Measurements from ENCODE around the gene PTGDS.

Gene PTGDS

DNA sequence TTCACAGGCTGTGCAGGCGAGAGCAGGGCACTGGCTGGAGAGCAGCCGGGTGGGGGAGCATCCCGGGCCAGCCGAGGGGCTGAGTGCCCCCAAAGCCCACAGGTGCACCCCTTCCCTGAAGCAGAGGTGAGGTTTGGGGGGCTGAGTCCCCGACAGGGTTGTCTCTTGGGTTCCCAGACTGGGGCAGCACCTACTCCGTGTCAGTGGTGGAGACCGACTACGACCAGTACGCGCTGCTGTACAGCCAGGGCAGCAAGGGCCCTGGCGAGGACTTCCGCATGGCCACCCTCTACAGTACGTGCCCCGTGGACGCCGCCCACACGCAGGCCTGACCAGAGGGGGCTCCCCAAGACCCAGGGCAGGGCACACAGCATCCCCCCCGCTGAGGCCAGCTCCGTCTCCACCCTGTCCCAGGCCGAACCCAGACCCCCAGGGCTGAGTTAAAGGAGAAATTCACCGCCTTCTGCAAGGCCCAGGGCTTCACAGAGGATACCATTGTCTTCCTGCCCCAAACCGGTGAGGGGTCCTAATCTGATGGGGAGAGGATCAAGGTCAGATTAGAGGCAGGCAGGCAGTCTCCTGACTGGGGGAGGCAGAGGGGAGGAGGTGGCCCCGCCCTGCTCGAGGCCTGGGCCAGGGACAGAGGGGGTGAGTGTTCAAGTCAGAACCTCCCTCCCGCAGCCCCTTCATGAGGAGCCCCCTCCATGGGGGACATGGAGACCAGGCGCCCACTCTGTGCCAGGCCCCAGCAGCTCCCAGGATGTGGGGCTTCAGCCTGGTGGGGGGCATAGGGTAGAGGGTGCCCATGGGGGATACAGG, 2.7 kb downstream of the PTGDS start:
- Histone ChIP-seq H3K79me1 (ENCODE audit: low read length) (no peaks in the 10 kb centered on the region), H3K79me2 (ENCODE audit: control insufficient read depth, insufficient read depth, low read length, poor library complexity) (no peaks in the 10 kb centered on the region), H4K12ac (ENCODE audit: low read depth, low read length) (no peak overlapping the region), H4K8ac (ENCODE audit: low read depth, low read length) (no peak overlapping the region), H2BK5ac (ENCODE audit: low read depth, low read length, poor library complexity) (no peak overlapping the region), H3K4me2 (ENCODE audit: low read length) (no peak overlapping the region), H3K4me1 (ENCODE audit: control insufficient read depth in 1 of 2, insufficient read depth in 2 of 2, low read length in 2 of 2) (peaks cover 1 to 6% of the 10 kb centered on the region in 2 experiments), H3K14ac (ENCODE audit: low read length) (no peak overlapping the region), H3K23ac (ENCODE audit: low read length) (no peak overlapping the region), H3K4me3 (ENCODE audit: low read depth, low read length) (no peak overlapping the region), H3K18ac (ENCODE audit: low read length) (no peak overlapping the region), H3K9ac (ENCODE audit: low read length) (no peak overlapping the region), H4K91ac (ENCODE audit: low read depth, low read length) (no peak overlapping the region), H3K4ac (ENCODE audit: low read depth, low read length) (no peak overlapping the region), H2BK120ac (ENCODE audit: insufficient read depth, low read length, poor library complexity) (no peak overlapping the region), H3K27me3 (ENCODE audit: insufficient read depth, low read length) (no peaks in the 10 kb centered on the region), H3K9me3 (ENCODE audit: insufficient read depth, low read depth, low read length) (peaks cover 5% of the 10 kb centered on the region), H3K27ac (ENCODE audit: low read depth, low read length) (no peak overlapping the region), H2AFZ (ENCODE audit: insufficient read depth, low read length, poor library complexity) (no peak overlapping the region), H2AK5ac (ENCODE audit: low read length) (no peak overlapping the region), H2BK12ac (ENCODE audit: low read length) (no peak overlapping the region), H3K36me3 (ENCODE audit: control insufficient read depth in 1 of 2, insufficient read depth in 2 of 2, low read length in 2 of 2) (no peaks in the 10 kb centered on the region)
- WGBS (ENCODE audit: extremely low coverage, insufficient coverage, insufficient read length), result no CpG with 5 or more reads among the region's 26 CpGs
- no peak for DNase-seq

DNA sequence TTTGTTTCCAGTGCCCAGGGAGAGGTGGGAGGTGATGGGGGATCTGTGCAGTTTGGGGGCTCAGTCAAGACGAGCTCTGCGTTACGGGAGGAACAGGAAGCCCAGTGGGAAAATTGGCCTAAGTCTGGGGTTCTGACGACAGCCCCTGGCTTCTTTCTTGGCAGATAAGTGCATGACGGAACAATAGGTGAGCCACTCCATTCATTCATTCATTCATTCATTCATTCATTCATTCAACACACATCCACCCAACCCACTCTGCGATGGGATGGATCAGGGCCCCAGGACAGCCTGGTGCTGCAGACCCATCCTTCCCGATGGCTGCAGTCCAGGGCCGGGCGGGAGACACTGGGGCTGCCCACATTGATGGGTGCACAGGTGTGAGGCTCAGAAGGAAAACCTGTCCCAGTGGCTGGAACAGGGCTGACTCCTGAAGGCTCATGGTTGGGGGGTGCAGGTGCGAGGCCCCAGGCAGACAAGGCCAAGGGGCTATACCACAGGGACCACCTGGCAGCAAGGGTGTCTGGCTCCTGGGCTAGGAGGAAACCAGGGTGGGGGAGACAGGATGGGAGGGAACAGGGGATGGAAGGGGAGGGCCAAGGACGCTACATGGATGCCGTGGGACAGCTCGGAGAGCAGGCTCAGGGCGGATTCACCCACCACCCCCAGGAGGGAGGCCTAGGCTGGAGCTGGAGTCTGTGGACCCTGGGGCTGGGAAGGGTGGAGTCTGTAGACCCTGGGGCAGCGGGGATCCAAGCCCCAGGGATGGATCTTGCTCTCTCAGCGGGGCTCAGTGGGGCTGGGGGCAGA, 3.6 kb downstream of the PTGDS start:
- Histone ChIP-seq H4K12ac (ENCODE audit: low read depth, low read length) (no peak overlapping the region), H3K18ac (ENCODE audit: low read length) (no peak overlapping the region)

DNA sequence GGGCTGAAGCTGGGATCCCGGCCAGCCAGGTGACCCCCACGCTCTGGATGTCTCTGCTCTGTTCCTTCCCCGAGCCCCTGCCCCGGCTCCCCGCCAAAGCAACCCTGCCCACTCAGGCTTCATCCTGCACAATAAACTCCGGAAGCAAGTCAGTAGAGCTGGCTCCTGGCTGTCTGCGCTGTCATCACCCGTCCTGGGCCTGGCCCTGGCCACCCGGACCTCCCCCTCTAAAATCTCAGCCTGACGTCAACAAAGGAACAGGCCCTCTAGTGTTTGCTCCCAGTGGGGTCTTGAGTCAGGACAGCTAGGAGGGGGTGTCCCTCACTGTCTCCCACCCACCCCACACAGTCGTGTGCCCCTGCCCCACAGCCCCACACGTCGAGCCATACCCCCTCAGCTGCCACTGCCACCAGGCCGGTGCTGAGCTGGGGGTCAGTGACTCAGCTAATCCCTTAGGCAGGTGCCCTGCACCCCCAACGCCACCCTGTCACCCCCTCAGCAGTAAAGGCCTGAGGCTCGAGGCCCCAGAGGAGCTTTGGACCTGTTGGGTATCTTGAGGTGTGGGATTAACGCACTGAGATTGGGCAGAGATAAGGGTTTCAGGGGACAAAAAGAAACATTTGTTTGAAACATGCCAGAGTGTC, 4.4 kb downstream of the PTGDS start:
- H3K9me3 ChIP-seq (ENCODE audit: insufficient read depth, low read depth, low read length), result peaks cover 5% of the 10 kb centered on the region
- H3K4ac ChIP-seq (ENCODE audit: low read depth, low read length), result no peak overlapping the region
- H3K4me3 ChIP-seq (ENCODE audit: low read depth, low read length), result no peak overlapping the region
- no peaks in the 10 kb centered on the region for H3K79me2 ChIP-seq (ENCODE audit: control insufficient read depth, insufficient read depth, low read length, poor library complexity)
- no peak overlapping the region for H3K9ac ChIP-seq (ENCODE audit: low read length)
- H3K23ac ChIP-seq (ENCODE audit: low read length), result no peak overlapping the region
- no peak overlapping the region for H2AK5ac ChIP-seq (ENCODE audit: low read length)
- no peak overlapping the region for H2AFZ ChIP-seq (ENCODE audit: insufficient read depth, low read length, poor library complexity)
- H3K14ac ChIP-seq (ENCODE audit: low read length), result no peak overlapping the region
- H3K36me3 ChIP-seq (ENCODE audit: control insufficient read depth in 1 of 2, insufficient read depth in 2 of 2, low read length in 2 of 2), result no peaks in the 10 kb centered on the region
- peaks cover 7 to 12% of the 10 kb centered on the region in 2 experiments for H3K4me1 ChIP-seq (ENCODE audit: control insufficient read depth in 1 of 2, insufficient read depth in 2 of 2, low read length in 2 of 2)
- H2BK120ac ChIP-seq (ENCODE audit: insufficient read depth, low read length, poor library complexity), result no peak overlapping the region
- H4K12ac ChIP-seq (ENCODE audit: low read depth, low read length), result no peak overlapping the region
- no peak overlapping the region for H3K18ac ChIP-seq (ENCODE audit: low read length)
- H3K27me3 ChIP-seq (ENCODE audit: insufficient read depth, low read length), result peaks cover 9% of the 10 kb centered on the region
- H2BK5ac ChIP-seq (ENCODE audit: low read depth, low read length, poor library complexity), result no peak overlapping the region
- H4K91ac ChIP-seq (ENCODE audit: low read depth, low read length), result no peak overlapping the region
- H3K4me2 ChIP-seq (ENCODE audit: low read length), result no peak overlapping the region
- DNase-seq, result no peak
- no peak overlapping the region for H4K8ac ChIP-seq (ENCODE audit: low read depth, low read length)
- no peak overlapping the region for H2BK12ac ChIP-seq (ENCODE audit: low read length)
- no peak overlapping the region for H3K27ac ChIP-seq (ENCODE audit: low read depth, low read length)
- H3K79me1 ChIP-seq (ENCODE audit: low read length), result peaks cover 3% of the 10 kb centered on the region
- WGBS (ENCODE audit: extremely low coverage, insufficient coverage, insufficient read length), result no CpG with 5 or more reads among the region's 17 CpGs

More for the DNA sequence above, 3.6 kb downstream of the PTGDS start:
- Histone ChIP-seq H2AK5ac (ENCODE audit: low read length) (no peak overlapping the region), H3K4me2 (ENCODE audit: low read length) (no peak overlapping the region), H4K91ac (ENCODE audit: low read depth, low read length) (no peak overlapping the region), H2BK12ac (ENCODE audit: low read length) (no peak overlapping the region), H4K8ac (ENCODE audit: low read depth, low read length) (no peak overlapping the region), H3K27me3 (ENCODE audit: insufficient read depth, low read length) (peaks cover 6% of the 10 kb centered on the region), H3K27ac (ENCODE audit: low read depth, low read length) (no peak overlapping the region), H3K79me1 (ENCODE audit: low read length) (peaks cover 3% of the 10 kb centered on the region), H2AFZ (ENCODE audit: insufficient read depth, low read length, poor library complexity) (no peak overlapping the region), H3K4me1 (ENCODE audit: control insufficient read depth in 1 of 2, insufficient read depth in 2 of 2, low read length in 2 of 2) (peaks cover 7 to 12% of the 10 kb centered on the region in 2 experiments), H3K23ac (ENCODE audit: low read length) (no peak overlapping the region), H3K4ac (ENCODE audit: low read depth, low read length) (no peak overlapping the region), H3K4me3 (ENCODE audit: low read depth, low read length) (no peak overlapping the region), H2BK120ac (ENCODE audit: insufficient read depth, low read length, poor library complexity) (no peak overlapping the region), H3K79me2 (ENCODE audit: control insufficient read depth, insufficient read depth, low read length, poor library complexity) (no peaks in the 10 kb centered on the region), H3K14ac (ENCODE audit: low read length) (no peak overlapping the region), H3K9ac (ENCODE audit: low read length) (no peak overlapping the region), H3K9me3 (ENCODE audit: insufficient read depth, low read depth, low read length) (peaks cover 5% of the 10 kb centered on the region), H3K36me3 (ENCODE audit: control insufficient read depth in 1 of 2, insufficient read depth in 2 of 2, low read length in 2 of 2) (no peaks in the 10 kb centered on the region), H2BK5ac (ENCODE audit: low read depth, low read length, poor library complexity) (no peak overlapping the region)
- no peak for DNase-seq
- WGBS (ENCODE audit: extremely low coverage, insufficient coverage, insufficient read length), result no CpG with 5 or more reads among the region's 16 CpGs

DNA sequence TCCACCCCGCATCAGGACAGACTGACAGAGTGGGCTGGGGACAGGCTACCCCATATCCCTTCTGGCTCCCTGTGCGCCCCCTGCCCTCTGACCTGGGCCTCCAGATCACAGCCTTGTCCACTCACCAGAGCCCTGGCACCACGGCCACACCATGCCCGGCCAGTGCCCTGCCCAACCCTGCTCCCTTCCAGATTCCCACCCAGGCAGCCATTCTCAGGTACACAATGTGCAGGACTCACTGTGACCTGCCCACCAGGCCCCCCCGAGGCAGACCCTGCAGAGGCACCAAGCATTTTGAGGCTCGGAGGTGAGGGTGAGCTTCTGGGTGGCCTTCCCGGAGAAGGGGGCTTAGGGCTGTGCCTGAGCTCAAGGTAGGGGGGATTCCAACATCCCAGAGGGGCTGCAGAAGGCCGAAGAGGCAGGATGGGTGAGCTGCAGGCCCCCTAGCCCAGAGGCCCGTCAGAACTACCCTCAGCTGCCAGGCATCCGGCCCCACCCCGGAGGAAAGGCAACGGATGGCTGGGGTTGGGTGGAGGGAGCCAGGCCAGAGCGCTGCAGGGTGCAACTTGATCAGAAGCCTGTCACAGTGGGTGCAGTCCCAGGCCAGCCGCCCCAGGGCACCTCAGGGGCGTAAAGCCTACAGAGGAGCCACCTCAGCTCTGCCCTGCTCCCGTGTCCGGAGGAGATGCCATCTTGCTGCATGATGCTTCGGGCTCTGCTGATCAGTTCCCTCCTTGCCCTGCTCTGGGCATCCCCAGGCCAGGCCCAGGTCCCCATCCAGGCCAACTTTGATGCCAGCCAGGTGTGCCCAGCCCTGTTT, 5.1 kb downstream of the PTGDS start, which contains the start of gene LCNL1:
Gene LCNL1, plus strand, starts transcription at position 762 of the 820 bp plus-strand sequence. CDS start 594 bp downstream, outside the sequence.
- no peaks in the 10 kb centered on the region for H3K36me3 ChIP-seq (ENCODE audit: control insufficient read depth in 1 of 2, insufficient read depth in 2 of 2, low read length in 2 of 2)
- H4K91ac ChIP-seq (ENCODE audit: low read depth, low read length), result no peak within 1 kb of the TSS
- no peak within 1 kb of the TSS for H4K8ac ChIP-seq (ENCODE audit: low read depth, low read length)
- peaks cover 7 to 12% of the 10 kb centered on the region in 2 experiments for H3K4me1 ChIP-seq (ENCODE audit: control insufficient read depth in 1 of 2, insufficient read depth in 2 of 2, low read length in 2 of 2)
- no peak within 1 kb of the TSS for H2BK12ac ChIP-seq (ENCODE audit: low read length)
- no peak within 1 kb of the TSS for H3K4me2 ChIP-seq (ENCODE audit: low read length)
- no peak within 1 kb of the TSS for H2BK5ac ChIP-seq (ENCODE audit: low read depth, low read length, poor library complexity)
- no peak within 1 kb of the TSS for H2AK5ac ChIP-seq (ENCODE audit: low read length)
- H3K14ac ChIP-seq (ENCODE audit: low read length), result no peak within 1 kb of the TSS
- peaks cover 3% of the 10 kb centered on the region for H3K79me1 ChIP-seq (ENCODE audit: low read length)
- no CpG with 5 or more reads among the region's 18 CpGs for WGBS (ENCODE audit: extremely low coverage, insufficient coverage, insufficient read length)
- no peak within 1 kb of the TSS for H2BK120ac ChIP-seq (ENCODE audit: insufficient read depth, low read length, poor library complexity)
- no peak within 1 kb of the TSS for H3K4ac ChIP-seq (ENCODE audit: low read depth, low read length)
- no peak within 1 kb of the TSS for H2AFZ ChIP-seq (ENCODE audit: insufficient read depth, low read length, poor library complexity)
- no peak for DNase-seq
- H3K27me3 ChIP-seq (ENCODE audit: insufficient read depth, low read length), result peaks cover 9% of the 10 kb centered on the region
- H3K9me3 ChIP-seq (ENCODE audit: insufficient read depth, low read depth, low read length), result peaks cover 7% of the 10 kb centered on the region
- no peaks in the 10 kb centered on the region for H3K79me2 ChIP-seq (ENCODE audit: control insufficient read depth, insufficient read depth, low read length, poor library complexity)
- H3K18ac ChIP-seq (ENCODE audit: low read length), result no peak within 1 kb of the TSS
- no peak within 1 kb of the TSS for H3K27ac ChIP-seq (ENCODE audit: low read depth, low read length)
- H3K4me3 ChIP-seq (ENCODE audit: low read depth, low read length), result no peak within 1 kb of the TSS
- no peak within 1 kb of the TSS for H3K9ac ChIP-seq (ENCODE audit: low read length)
- no peak within 1 kb of the TSS for H4K12ac ChIP-seq (ENCODE audit: low read depth, low read length)
- H3K23ac ChIP-seq (ENCODE audit: low read length), result no peak within 1 kb of the TSS
